OCI-LY3 (cell line): ENCODE results near the gene SRXN1.

ENCODE experiments used
- CTCF ChIP-seq: fragments of 200-600, 300-600 bp; sonication (generic); IDR thresholded peaks from 2 replicates; pipeline ENCODE4 v1.5.1; 2014; ENCODE audit warnings: antibody characterized with exemption, low read length, low read depth
- EZH2phosphoT487 ChIP-seq: fragments of 200-600 bp; shearing (Covaris generic); IDR thresholded peaks from 2 replicates; pipeline ENCODE4 v1.6.1; 2018; ENCODE audit warnings: antibody characterized with exemption, mixed run types, low read depth

GRCh38 chr20:600141-600540, 52.9 kb downstream of the SRXN1 start:
- no peak for TF ChIP-seq CTCF
- no peak for TF ChIP-seq EZH2phosphoT487
